Activated CD4-positive, alpha-beta T cell treated with anti-CD3 and anti-CD28 coated beads for 36 hours (primary cell): ENCODE results near the gene RNF5. TPM values are rescaled to one million over a fixed set of nuclear protein-coding genes. Genes with fewer than 3 reads are reported as not detected.
"Not testable (repeated sequence)": the region's sequence is repeated elsewhere in the genome, so short reads cannot be mapped to it uniquely, and the experiment has no call there.

ENCODE experiments used
- ATAC-seq: fragments of 200-7000 bp; cut with Tn5 transposase; one replicate; pipeline ENCODE4 v1.10.0; 2021; ENCODE audit warnings: mild to moderate bottlenecking, moderate library complexity
- CTCF ChIA-PET: fragments of 350-600 bp; sonication (Branson Sonifier 250); formaldehyde crosslinking; loops from one replicate; lab custom pipeline; 2021; ENCODE audit warnings: antibody characterized with exemption; lab: Charles Lee
- POLR2A ChIA-PET: fragments of 350-600 bp; sonication (Branson Sonifier 250); formaldehyde crosslinking; loops from one replicate; lab custom pipeline; 2021; ENCODE audit warnings: antibody characterized with exemption, inconsistent platforms; lab: Charles Lee
- DNase-seq: peaks from one replicate; pipeline ENCODE4 v3.0.0-alpha.2; 2020
- H3K27ac Mint-ChIP-seq: one replicate; pipeline ENCODE4 v1.8.0; 2021; ENCODE audit warnings: mixed read lengths
- H3K27me3 Mint-ChIP-seq: one replicate; pipeline ENCODE4 v1.8.0; 2021; ENCODE audit warnings: mixed read lengths
- H3K36me3 Mint-ChIP-seq: one replicate; pipeline ENCODE4 v1.8.0; 2021; ENCODE audit warnings: low read depth, mixed read lengths
- H3K4me1 Mint-ChIP-seq: one replicate; pipeline ENCODE4 v1.8.0; 2021; ENCODE audit warnings: mixed read lengths
- H3K4me3 Mint-ChIP-seq: one replicate; pipeline ENCODE4 v1.8.0; 2021; ENCODE audit warnings: mild to moderate bottlenecking, moderate library complexity, mixed read lengths
- H3K9me3 Mint-ChIP-seq: one replicate; pipeline ENCODE4 v1.8.0; 2021; ENCODE audit warnings: low read depth, mixed read lengths
- intact Hi-C, 2 experiments: fragments of 100-400 bp; cut with DNase I in 1 of 2; cut with micrococcal nuclease in 1 of 2; formaldehyde crosslinking; loops; one replicate each; pipeline versions ENCODE4 v1.14.2 to v1.15.1; 2022 to 2024; cut with DNase I, micrococcal nuclease
- total RNA-seq, 2 experiments: library from RNA; stranded (reverse); gene quantifications; one replicate each; pipeline ENCODE4 v1.2.3, GENCODE V29; 2021

RNF5 gene
- total RNA-seq, result 10 to 100 TPM; 51.7 to 65.6 TPM

- Mint-ChIP-seq H3K9me3 (no peaks in the 10 kb centered on the region), H3K27me3 (no peaks in the 10 kb centered on the region), H3K4me3 (peak within 1 kb of the TSS; percentile 92), H3K36me3 (peaks cover 28% of the 10 kb centered on the region), H3K27ac (peak within 1 kb of the TSS; percentile 98), H3K4me1 (peaks cover 70% of the 10 kb centered on the region)
- DNase-seq, result peak; percentile 96
- ATAC-seq, result peak; percentile 89
- ChIA-PET CTCF (interaction anchor here (0.6 to 1.4 kb wide), 4 partner anchors 15 to 665 kb away, joined by 3 to 5 read pairs (median 4); partner anchors contain the start of gene GPSM3), POLR2A (interaction anchor here (0.8 to 1.4 kb wide), 5 partner anchors 13 to 794 kb away, joined by 3 to 7 read pairs (median 4); partner anchors contain the start of genes ATF6B, PSMB9 and TAP1)
- intact Hi-C loops, result loop anchor here (1.0 to 5.0 kb wide), 20 partner anchors 12 to 1621 kb away; partner anchors contain the start of genes HSD17B8 (in 2 of the 2), PPT2 (in 2 of the 2), PSMB8 (in 2 of the 2) and RXRB (in 2 of the 2)
These were observed at the start of gene RNF5 for GRCh38 chr6:32177788-32178546. TSS of gene RNF5 (plus strand) at chr6:32178405. CDS start at chr6:32178512, 107 bp downstream.

DNA sequence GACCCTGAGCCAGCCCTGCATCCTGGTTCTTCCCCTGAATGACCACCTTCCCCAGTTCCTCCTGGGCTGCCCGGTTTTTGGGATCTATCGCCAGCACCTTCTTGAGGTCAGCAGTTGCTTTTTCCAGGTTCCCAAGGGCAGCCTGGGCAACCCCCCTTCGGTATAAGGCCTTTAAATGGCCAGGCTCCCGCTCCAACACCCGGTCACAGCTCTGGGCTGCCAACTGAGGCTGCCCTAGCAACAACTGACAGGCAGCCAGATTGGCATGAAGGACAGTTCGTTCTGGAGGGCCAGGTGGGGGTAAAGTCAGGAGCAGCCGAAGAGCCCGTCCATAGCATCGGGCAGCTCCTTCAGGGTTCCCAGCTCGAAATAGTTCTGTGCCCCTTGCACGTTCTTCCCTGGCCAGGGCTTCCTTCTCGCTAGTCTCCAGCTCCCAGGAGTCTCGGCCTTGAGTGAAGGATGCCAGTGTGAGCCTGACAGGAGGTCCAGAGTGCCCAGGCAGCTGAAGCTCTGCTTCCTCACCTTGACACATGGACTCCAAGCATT, 49.4 kb upstream of the RNF5 start:
- intact Hi-C loops, result loop anchor here (1.0 to 10.0 kb wide), 5 partner anchors 49 to 724 kb away; partner anchors contain the start of genes ATP6V1G2 (in 1 of the 2), DDX39B (in 1 of the 2), EHMT2 (in 1 of the 2) and NFKBIL1 (in 1 of the 2)
- no peak for ATAC-seq
- Mint-ChIP-seq H3K4me1 (peaks cover 39% of the 10 kb centered on the region), H3K36me3 (peaks cover 16% of the 10 kb centered on the region), H3K27ac (peak overlapping the region; percentile 98), H3K4me3 (peak overlapping the region; percentile 99), H3K9me3 (no peaks in the 10 kb centered on the region), H3K27me3 (no peaks in the 10 kb centered on the region)
- ChIA-PET POLR2A (interaction anchor here (0.7 to 2.2 kb wide), 5 partner anchors 20 to 294 kb away, joined by 3 to 8 read pairs (median 4); partner anchors contain the start of gene EHMT2), CTCF (interaction anchor here (0.6 to 4.2 kb wide), 7 partner anchors 11 to 81 kb away, joined by 3 to 36 read pairs (median 4); partner anchors contain the start of gene GPSM3)
- no peak for DNase-seq

DNA sequence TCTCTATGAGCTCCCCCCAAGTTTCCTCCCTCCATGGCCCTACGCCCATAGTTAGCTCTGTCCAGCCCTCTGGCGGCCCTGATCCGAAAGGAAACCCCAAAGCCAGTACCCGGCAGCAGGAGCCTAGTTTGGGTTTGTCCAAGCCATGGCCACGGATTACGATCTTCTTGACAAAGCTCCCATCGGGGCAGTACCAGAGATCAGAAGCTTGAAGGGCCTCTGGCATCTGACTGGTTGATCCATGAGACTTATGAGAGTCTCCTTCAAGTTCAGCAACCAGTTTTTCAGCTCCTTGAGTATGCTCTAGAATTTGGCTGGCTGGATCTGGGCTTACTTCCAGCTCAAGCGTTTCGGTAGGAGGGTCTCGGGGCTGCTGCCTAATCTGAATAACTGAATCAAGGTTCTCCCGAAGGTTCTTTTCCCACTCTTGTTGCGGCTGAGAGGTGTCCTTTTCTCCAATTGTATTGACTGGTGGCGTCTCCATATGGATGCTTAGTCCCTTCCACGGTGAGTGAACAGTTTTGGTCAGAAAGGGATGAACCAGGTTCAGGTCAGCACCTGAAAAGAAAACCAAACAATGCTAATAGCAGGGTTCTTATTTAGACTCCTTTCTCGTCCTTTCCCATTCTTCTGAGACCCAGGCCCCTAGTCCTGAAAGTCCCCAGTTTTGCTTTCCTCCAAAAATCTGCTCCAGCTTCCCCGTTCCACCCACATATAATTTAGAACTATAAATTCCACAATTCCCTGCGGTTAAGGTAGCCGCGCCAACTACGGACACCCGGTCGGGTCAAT, 48.7 kb upstream of the RNF5 start:
- H3K4me1 Mint-ChIP-seq, result peaks cover 36% of the 10 kb centered on the region
- DNase-seq (no peak), ATAC-seq (no peak)
- peaks cover 12% of the 10 kb centered on the region for H3K36me3 Mint-ChIP-seq
- no peaks in the 10 kb centered on the region for H3K27me3 Mint-ChIP-seq
- peak overlapping the region; percentile 99 for H3K4me3 Mint-ChIP-seq
- ChIA-PET POLR2A (interaction anchor here (2.2 kb wide), 1 partner anchor 48 kb away, joined by 4 read pairs; no protein-coding TSS in a partner anchor), CTCF (interaction anchor here (0.6 to 4.2 kb wide), 9 partner anchors 12 to 82 kb away, joined by 3 to 36 read pairs (median 4); partner anchors contain the start of gene GPSM3)
- no peaks in the 10 kb centered on the region for H3K9me3 Mint-ChIP-seq
- intact Hi-C loops, result loop anchor here (1.0 to 10.0 kb wide), 10 partner anchors 19 to 715 kb away; partner anchors contain the start of genes PPT2 (in 2 of the 2), ATP6V1G2 (in 1 of the 2), DDX39B (in 1 of the 2) and DXO (in 1 of the 2)
- peak overlapping the region; percentile 97 for H3K27ac Mint-ChIP-seq

DNA sequence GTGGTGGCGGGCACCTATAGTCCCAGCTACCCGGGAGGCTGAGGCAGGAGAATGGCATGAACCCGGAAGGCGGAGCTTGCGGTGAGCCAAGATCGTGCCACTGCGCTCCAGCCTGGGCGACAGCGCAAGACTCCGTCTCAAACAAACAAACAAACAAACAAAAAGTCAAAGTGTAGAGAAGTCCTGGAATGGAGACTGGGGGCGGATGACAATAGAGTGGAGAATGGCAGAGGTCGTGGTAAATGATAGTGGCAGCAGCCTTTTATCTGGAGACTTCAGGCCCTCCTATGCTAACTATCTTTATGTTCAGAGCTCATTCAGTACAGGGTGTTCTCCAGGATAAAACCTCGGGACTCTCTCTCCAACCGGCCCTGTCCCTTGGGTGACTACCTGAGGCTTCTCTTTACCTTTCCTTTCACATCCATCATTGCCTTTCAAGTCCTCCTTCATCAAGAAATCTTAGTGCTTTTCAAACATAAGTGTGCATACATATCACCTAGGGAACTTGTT, 46.7 kb upstream of the RNF5 start:
- ChIA-PET CTCF (interaction anchor here (0.8 to 2.0 kb wide), 6 partner anchors 9 to 64 kb away, joined by 3 to 6 read pairs (median 4); partner anchors contain the start of gene PRRT1), POLR2A (no interaction called here)
- DNase-seq, result no peak
- H3K27me3 Mint-ChIP-seq, result no peaks in the 10 kb centered on the region
- peaks cover 3% of the 10 kb centered on the region for H3K36me3 Mint-ChIP-seq
- no peak overlapping the region for H3K4me3 Mint-ChIP-seq
- peaks cover 28% of the 10 kb centered on the region for H3K4me1 Mint-ChIP-seq
- ATAC-seq, result no peak
- H3K9me3 Mint-ChIP-seq, result no peaks in the 10 kb centered on the region
- intact Hi-C loops, result loop anchor here in 1 of 2 experiments (2.0 kb wide), 1 partner anchor 713 kb away; the partner anchor contains the start of gene PSMB8
- H3K27ac Mint-ChIP-seq, result no peak overlapping the region

- intact Hi-C loops, result no loop called here
These were observed 46.1 kb upstream of the RNF5 start for GRCh38 chr6:32132110-32132509.

GRCh38 chr6:32133786-32134185, 44.4 kb upstream of the RNF5 start:
- peaks cover 13% of the 10 kb centered on the region for H3K4me1 Mint-ChIP-seq
- no peaks in the 10 kb centered on the region for H3K27me3 Mint-ChIP-seq
- H3K27ac Mint-ChIP-seq, result no peak overlapping the region
- H3K9me3 Mint-ChIP-seq, result no peaks in the 10 kb centered on the region
- intact Hi-C loops, result no loop called here
- ATAC-seq, result no peak
- no peaks in the 10 kb centered on the region for H3K36me3 Mint-ChIP-seq
- no peak overlapping the region for H3K4me3 Mint-ChIP-seq
- DNase-seq, result no peak
- POLR2A ChIA-PET, result no interaction called here
- CTCF ChIA-PET, result no interaction called here

More at GRCh38 chr6:32132110-32132509, 46.1 kb upstream of the RNF5 start:
- no peak for ATAC-seq
- no peak for DNase-seq
- ChIA-PET CTCF (interaction anchor here (0.8 to 1.4 kb wide), 3 partner anchors 8 to 20 kb away, joined by 3 to 5 read pairs (median 3); partner anchors contain the start of gene PRRT1), POLR2A (no interaction called here)
- peaks cover under 1% of the 10 kb centered on the region for H3K36me3 Mint-ChIP-seq
- H3K27me3 Mint-ChIP-seq, result no peaks in the 10 kb centered on the region
- no peak overlapping the region for H3K4me3 Mint-ChIP-seq
- peaks cover 22% of the 10 kb centered on the region for H3K4me1 Mint-ChIP-seq
- H3K27ac Mint-ChIP-seq, result no peak overlapping the region
- no peaks in the 10 kb centered on the region for H3K9me3 Mint-ChIP-seq

DNA sequence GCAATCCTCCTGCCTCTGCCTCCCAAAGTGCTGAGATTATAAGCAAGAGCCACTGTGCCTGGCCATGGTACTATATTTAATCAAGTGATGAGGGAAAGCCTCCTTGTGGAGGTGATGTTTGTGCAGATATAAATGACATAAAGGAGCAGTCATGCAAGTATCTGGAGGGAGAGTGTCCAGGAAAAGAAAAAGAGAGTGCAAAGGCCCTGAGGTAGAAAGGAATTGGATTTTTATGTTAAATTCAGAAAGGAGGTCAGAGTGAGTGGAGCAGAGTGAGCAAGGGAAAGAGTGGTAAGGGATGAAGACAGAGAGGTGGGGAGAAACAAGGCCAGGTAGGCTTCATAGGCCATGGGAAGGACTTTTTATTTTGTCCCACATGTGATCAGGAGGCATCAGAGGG, 40.8 kb upstream of the RNF5 start:
- ChIA-PET POLR2A (no interaction called here), CTCF (interaction anchor here (1.3 to 1.8 kb wide), 2 partner anchors 11 to 18 kb away, joined by 4 to 5 read pairs; no protein-coding TSS in a partner anchor)
- H3K9me3 Mint-ChIP-seq, result no peaks in the 10 kb centered on the region
- H3K27me3 Mint-ChIP-seq, result no peaks in the 10 kb centered on the region
- intact Hi-C loops, result no loop called here
- H3K36me3 Mint-ChIP-seq, result no peaks in the 10 kb centered on the region
- H3K27ac Mint-ChIP-seq, result no peak overlapping the region
- DNase-seq, result no peak
- no peak for ATAC-seq
- no peaks in the 10 kb centered on the region for H3K4me1 Mint-ChIP-seq
- H3K4me3 Mint-ChIP-seq, result no peak overlapping the region

- Mint-ChIP-seq H3K4me3 (no peak overlapping the region), H3K4me1 (no peaks in the 10 kb centered on the region), H3K27ac (no peak overlapping the region), H3K27me3 (no peaks in the 10 kb centered on the region), H3K9me3 (no peaks in the 10 kb centered on the region), H3K36me3 (no peaks in the 10 kb centered on the region)
- DNase-seq, result no peak
- ATAC-seq, result no peak
- POLR2A ChIA-PET, result interaction anchor here (0.7 kb wide), 1 partner anchor 166 kb away, joined by 3 read pairs; no protein-coding TSS in a partner anchor
- CTCF ChIA-PET, result interaction anchor here (1.3 kb wide), 1 partner anchor 8 kb away, joined by 3 read pairs; no protein-coding TSS in a partner anchor
- intact Hi-C loops, result no loop called here
These were observed 38.6 kb upstream of the RNF5 start for GRCh38 chr6:32139590-32139989.

DNA sequence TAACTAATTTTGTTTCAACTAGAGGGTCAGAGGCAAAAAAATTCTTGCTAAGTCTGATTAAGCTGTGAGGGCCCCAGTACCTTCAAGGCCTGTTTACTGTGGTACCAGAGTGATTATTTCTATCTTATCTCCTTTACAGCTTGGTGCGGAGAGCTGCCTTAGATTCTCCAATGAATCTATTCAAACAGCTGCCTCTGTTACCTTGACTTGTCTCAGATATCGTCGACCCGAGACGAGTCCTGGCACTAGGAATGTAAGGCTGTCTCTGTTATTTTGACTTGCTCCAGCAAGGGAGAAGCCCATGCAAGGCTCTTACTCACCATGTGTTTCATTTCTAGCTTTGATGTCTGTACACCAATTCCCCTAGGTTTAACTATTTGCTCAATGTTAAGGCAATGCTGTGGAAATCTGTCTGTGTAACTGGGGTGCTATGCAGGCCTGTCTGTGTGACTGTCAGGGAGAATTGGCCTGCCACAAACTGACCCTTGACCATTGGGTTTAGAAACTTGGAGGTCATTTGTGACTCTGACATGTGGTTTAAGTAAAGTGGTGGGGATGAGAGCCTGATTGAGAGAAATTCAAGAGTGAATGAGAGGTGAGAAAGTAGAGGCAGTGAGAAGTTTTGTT, 37.7 kb upstream of the RNF5 start:
- ATAC-seq (no peak), DNase-seq (no peak)
- Mint-ChIP-seq H3K4me1 (no peaks in the 10 kb centered on the region), H3K9me3 (no peaks in the 10 kb centered on the region), H3K4me3 (no peak overlapping the region), H3K27me3 (no peaks in the 10 kb centered on the region), H3K36me3 (no peaks in the 10 kb centered on the region), H3K27ac (no peak overlapping the region)
- intact Hi-C loops, result no loop called here
- ChIA-PET POLR2A (interaction anchor here (0.6 kb wide), 3 partner anchors 18 to 705 kb away, joined by 3 to 6 read pairs (median 5); no protein-coding TSS in a partner anchor), CTCF (interaction anchor here (1.3 kb wide), 1 partner anchor 9 kb away, joined by 3 read pairs; no protein-coding TSS in a partner anchor)

DNA sequence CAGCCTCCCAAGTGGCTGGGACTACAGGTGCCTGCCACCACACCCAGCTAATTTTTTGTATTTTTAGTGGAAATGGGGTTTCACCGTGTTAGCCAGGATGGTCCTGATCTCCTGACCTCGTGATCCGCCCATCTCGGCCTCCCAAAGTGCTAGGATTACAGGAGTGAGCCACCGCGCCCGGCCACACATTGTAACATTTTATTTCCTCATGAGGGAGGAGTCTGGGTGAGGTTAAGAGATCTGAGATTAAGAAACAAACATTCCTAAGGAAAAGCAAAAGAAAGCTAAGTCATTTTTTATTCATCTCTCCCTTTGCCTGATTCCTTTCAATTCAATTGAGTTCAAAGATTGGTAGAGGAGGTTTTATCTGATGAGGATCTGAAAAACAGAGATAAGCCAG, 34.0 kb upstream of the RNF5 start:
- DNase-seq, H3K9me3 Mint-ChIP-seq, ATAC-seq, H3K36me3 Mint-ChIP-seq, H3K27me3 Mint-ChIP-seq, intact Hi-C loops, H3K27ac Mint-ChIP-seq, H3K4me3 Mint-ChIP-seq: not testable (repeated sequence)
- CTCF ChIA-PET, result interaction anchor here (2.0 kb wide), 1 partner anchor 25 kb away, joined by 5 read pairs; no protein-coding TSS in a partner anchor
- H3K4me1 Mint-ChIP-seq, result peaks cover 12% of the 10 kb centered on the region
- POLR2A ChIA-PET, result interaction anchor here (0.6 kb wide), 1 partner anchor 393 kb away, joined by 5 read pairs; no protein-coding TSS in a partner anchor
